ENCODE measurements around the gene PDE4D. TPM values are rescaled to one million over a fixed set of nuclear protein-coding genes. Genes with fewer than 3 reads are reported as not detected.

PDE4D gene
- total RNA-seq, 1 donor from 2014 or later, result 39.2 TPM

DNA sequence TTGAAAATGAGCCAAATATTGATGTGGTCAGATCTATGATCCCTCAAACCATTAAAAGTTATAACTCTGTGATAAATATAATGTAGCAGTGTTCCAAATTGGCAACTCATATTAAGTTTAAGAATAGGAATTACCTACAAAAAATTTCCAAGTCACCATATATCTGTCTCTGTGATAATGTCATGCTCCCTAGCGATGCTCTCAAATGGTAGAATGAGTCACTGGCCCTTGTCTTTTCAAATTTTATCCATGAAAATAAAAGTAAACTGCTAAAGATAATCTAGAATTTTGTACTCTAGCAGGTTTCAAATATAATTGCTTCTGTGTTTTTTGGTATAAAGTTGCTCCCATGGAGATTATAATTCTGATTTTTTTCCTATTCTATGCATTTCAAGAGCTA is 277.1 kb downstream of the PDE4D start:
- Histone ChIP-seq H3K36me3 (ENCODE audit: control insufficient read depth, insufficient read depth, low read length) (no peaks in the 10 kb centered on the region), H3K27me3 (ENCODE audit: control insufficient read depth, insufficient read depth, low read length) (no peaks in the 10 kb centered on the region), H3K4me3 (ENCODE audit: low read depth, low read length) (no peak overlapping the region)
- TF ChIP-seq, protein P1, sequence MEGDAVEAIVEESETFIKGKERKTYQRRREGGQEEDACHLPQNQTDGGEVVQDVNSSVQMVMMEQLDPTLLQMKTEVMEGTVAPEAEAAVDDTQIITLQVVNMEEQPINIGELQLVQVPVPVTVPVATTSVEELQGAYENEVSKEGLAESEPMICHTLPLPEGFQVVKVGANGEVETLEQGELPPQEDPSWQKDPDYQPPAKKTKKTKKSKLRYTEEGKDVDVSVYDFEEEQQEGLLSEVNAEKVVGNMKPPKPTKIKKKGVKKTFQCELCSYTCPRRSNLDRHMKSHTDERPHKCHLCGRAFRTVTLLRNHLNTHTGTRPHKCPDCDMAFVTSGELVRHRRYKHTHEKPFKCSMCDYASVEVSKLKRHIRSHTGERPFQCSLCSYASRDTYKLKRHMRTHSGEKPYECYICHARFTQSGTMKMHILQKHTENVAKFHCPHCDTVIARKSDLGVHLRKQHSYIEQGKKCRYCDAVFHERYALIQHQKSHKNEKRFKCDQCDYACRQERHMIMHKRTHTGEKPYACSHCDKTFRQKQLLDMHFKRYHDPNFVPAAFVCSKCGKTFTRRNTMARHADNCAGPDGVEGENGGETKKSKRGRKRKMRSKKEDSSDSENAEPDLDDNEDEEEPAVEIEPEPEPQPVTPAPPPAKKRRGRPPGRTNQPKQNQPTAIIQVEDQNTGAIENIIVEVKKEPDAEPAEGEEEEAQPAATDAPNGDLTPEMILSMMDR (IDR thresholded peaks at IDR 0.05; ENCODE audit: insufficient read depth, low read length, poor library complexity, severe bottlenecking), result no peak
- DNase-seq (ENCODE audit: low read depth), result no peak

DNA sequence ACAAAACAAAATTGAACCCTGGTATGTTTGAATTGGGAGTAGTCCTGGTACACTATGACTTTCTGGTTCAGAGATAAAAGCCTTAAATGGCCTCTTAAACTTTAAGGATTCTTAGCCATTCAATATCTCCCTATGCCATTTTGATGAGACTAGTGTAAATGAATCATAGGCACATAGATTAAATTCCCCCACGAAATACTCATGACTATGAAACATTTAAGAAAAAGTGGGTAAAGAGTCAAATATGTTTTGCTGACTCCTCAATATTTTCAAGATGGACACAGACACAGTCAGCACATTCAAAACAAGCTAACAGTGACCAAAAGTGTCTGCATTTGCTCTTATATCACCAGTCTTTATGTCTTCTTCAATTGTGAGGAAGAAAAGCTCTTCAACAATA is 278.3 kb downstream of the PDE4D start:
- Histone ChIP-seq H3K36me3 (ENCODE audit: control insufficient read depth, insufficient read depth, low read length) (no peaks in the 10 kb centered on the region), H3K27me3 (ENCODE audit: control insufficient read depth, insufficient read depth, low read length) (no peaks in the 10 kb centered on the region), H3K4me3 (ENCODE audit: low read depth, low read length) (no peak overlapping the region)
- TF ChIP-seq, protein P1 (IDR thresholded peaks at IDR 0.05; ENCODE audit: insufficient read depth, low read length, poor library complexity, severe bottlenecking), result no peak
- no peak for DNase-seq (ENCODE audit: low read depth)

DNA sequence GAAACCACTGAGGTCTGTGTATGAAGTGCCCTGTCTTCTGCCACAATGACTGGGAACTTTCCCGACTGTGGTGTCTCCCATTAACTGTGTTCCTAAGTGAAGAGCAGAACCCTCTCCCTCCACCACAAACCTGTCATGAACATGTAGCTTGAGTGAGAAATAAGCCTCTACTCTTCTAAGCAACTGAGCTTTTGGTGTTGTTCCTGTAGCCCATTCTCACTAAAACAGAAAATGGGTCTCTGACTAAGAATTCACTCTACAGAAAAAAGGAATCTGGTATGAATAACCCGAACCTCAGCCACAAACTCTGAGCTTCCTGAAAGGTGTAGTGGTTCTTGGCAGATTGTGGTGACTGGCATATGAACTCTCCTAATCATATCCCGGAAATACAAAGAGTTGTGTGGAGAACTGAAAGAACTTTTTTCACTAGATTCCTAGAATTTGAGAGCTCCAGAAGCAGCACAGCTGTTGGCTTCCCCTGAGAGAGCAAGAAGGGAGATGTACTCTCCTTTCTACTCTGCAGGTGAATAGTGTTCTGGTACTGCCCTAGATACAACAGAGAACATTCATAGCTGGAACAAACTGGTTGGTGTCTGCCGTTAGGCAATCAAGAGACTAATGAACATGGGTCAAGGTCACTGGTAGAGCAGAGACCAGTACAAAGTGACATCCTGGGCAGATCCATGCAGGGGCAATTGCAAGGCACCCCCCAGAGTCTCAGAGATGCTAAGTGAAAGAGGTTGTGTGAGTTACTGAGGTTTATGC is 283.8 kb downstream of the PDE4D start:
- no peaks in the 10 kb centered on the region for H3K36me3 ChIP-seq (ENCODE audit: control insufficient read depth, insufficient read depth, low read length)
- TF ChIP-seq, protein P1 (IDR thresholded peaks at IDR 0.05; ENCODE audit: insufficient read depth, low read length, poor library complexity, severe bottlenecking), result no peak
- DNase-seq (ENCODE audit: low read depth), result no peak
- H3K27me3 ChIP-seq (ENCODE audit: control insufficient read depth, insufficient read depth, low read length), result no peaks in the 10 kb centered on the region
- H3K4me3 ChIP-seq (ENCODE audit: low read depth, low read length), result no peak overlapping the region

DNA sequence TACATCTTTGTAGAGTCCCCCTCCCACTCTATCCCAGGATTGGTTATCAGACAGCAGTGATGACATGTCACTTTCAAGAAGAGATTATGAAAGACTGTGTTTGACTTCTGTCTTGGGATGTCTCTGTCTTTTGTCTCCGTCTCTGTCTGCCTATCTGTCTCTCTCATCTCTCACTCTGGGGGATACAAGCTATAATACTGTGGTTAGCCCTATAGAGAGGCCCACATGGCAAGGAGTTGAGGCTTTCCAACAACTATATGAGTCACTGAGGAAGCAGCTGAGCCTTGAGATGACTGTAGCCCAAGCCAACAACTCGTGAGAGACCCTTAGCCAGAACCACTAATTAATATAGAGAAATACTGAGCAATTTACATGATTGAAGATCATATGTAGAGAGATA is 284.8 kb downstream of the PDE4D start:
- H3K36me3 ChIP-seq (ENCODE audit: control insufficient read depth, insufficient read depth, low read length), result no peaks in the 10 kb centered on the region
- DNase-seq (ENCODE audit: low read depth), result no peak
- H3K4me3 ChIP-seq (ENCODE audit: low read depth, low read length), result no peak overlapping the region
- no peaks in the 10 kb centered on the region for H3K27me3 ChIP-seq (ENCODE audit: control insufficient read depth, insufficient read depth, low read length)
- TF ChIP-seq, protein P1 (IDR thresholded peaks at IDR 0.05; ENCODE audit: insufficient read depth, low read length, poor library complexity, severe bottlenecking), result no peak

DNA sequence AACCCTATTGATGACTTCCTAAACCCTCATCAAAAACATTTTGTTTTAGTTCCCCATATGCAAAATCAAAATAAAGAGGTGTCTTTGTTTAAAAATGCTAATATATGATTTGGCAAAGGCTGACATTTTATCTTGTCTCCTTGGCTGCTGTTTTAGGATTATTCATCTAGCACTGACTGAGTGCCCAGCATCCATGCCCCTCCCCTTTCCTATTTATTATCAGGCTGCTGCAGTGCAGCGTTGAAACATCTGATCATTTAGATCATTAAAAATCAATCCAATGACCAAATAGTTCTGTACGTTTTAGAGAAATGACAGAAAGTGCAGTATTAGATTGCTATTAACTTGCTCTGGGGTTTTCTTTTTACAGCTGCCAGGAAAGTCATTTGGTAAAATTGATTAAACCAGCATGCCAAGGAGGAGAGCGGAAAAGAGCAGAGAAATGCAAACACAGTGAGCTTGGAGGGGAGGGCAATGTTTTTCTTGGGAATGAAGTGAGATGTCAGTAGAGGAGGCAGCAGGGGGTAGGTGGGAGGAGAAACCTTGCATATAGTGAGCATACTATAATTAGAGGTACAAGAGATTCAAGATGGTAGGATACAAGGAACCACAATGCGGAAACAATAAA is 286.3 kb downstream of the PDE4D start:
- Histone ChIP-seq H3K36me3 (ENCODE audit: control insufficient read depth, insufficient read depth, low read length) (no peaks in the 10 kb centered on the region), H3K4me3 (ENCODE audit: low read depth, low read length) (no peak overlapping the region), H3K27me3 (ENCODE audit: control insufficient read depth, insufficient read depth, low read length) (no peaks in the 10 kb centered on the region)
- DNase-seq (ENCODE audit: low read depth), result no peak
- TF ChIP-seq, protein P1 (IDR thresholded peaks at IDR 0.05; ENCODE audit: insufficient read depth, low read length, poor library complexity, severe bottlenecking), result no peak

Data from kidney epithelial cell (primary cell).